ENCODE results near the gene SS18L1.

Gene SS18L1

DNA sequence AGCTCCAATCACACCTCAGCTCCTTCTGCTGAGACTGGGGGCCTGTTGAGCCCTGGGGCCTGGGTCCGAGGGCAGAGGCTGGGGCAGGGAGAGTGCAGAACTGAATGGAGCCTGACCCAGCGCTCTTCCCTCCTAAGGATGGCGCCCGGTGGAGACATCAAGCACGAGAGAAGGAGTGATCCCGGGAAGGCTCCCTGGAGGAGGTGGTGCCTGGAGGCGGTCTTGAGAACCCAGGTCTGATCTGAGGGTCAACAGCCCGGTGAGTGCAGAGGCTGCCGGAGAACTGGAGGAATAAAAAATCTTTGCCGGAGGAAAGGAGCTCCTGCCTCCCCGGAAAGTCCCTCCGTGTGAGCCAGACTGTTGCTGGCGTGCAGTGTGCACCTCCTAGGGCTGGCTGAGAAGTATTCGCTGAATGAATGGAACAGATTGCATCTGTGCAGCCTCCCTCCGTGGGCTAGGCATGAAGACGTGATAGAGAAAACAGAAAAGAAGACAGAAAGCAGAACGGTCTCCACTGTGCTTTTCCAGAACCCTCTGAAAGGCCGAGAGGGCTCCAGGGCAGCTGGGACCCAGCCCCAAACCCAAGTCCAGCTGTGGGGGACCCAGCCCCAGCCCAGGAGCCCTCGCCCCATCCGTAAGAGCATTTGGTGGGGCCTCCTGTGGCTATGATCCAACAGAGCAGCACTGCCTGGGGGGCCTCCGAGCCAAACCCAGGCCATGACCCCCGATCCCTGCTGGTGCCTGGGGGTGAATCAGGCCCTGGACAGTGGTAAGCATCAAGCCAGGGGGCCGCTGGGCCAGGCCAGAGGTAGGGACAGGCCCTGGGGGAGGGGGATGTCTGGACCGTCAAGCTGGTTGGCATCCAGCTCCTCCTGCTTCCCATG lies 83.4 kb downstream of the SS18L1 start:
- no peak overlapping the region for H3K4me3 ChIP-seq (ENCODE audit: low read length, poor library complexity, severe bottlenecking)
- no peaks in the 10 kb centered on the region for H3K79me2 ChIP-seq (ENCODE audit: insufficient read depth, low read length)
- no peaks in the 10 kb centered on the region for H3K9me3 ChIP-seq (ENCODE audit: insufficient read depth, low read depth, low read length)
- H2AFZ ChIP-seq (ENCODE audit: low read length), result no peak overlapping the region
- H3K4me1 ChIP-seq (ENCODE audit: insufficient read depth, low read length, poor library complexity, severe bottlenecking), result no peaks in the 10 kb centered on the region
- H3K9me2 ChIP-seq (replicated peaks; ENCODE audit: low read depth, low read length), result no peaks in the 10 kb centered on the region
- H3K27me3 ChIP-seq (ENCODE audit: insufficient read depth, low read length, poor library complexity, severe bottlenecking), result no peaks in the 10 kb centered on the region
- no peak overlapping the region for H3K9ac ChIP-seq (ENCODE audit: low read depth, low read length, poor library complexity, severe bottlenecking)
- no peak for TF ChIP-seq CTCF (conservative IDR thresholded peaks at IDR 0.05; ENCODE audit: low read length)
- no peak for TF ChIP-seq EZH2phosphoT487 (IDR thresholded peaks at IDR 0.05; ENCODE audit: borderline replicate concordance)
- no peaks in the 10 kb centered on the region for H4K20me1 ChIP-seq (ENCODE audit: insufficient read depth, low read length, poor library complexity, severe bottlenecking)
- H3K4me2 ChIP-seq (ENCODE audit: low read depth, low read length, poor library complexity, severe bottlenecking), result no peak overlapping the region
- no peaks in the 10 kb centered on the region for H3F3A ChIP-seq (ENCODE audit: low read depth)
- H3K36me3 ChIP-seq (ENCODE audit: insufficient read depth, low read length), result no peaks in the 10 kb centered on the region

- no peaks in the 10 kb centered on the region for H3K36me3 ChIP-seq (ENCODE audit: insufficient read depth, low read length)
- no peaks in the 10 kb centered on the region for H3K4me1 ChIP-seq (ENCODE audit: insufficient read depth, low read length, poor library complexity, severe bottlenecking)
- H3K9me3 ChIP-seq (ENCODE audit: insufficient read depth, low read depth, low read length), result no peaks in the 10 kb centered on the region
- H3K4me2 ChIP-seq (ENCODE audit: low read depth, low read length, poor library complexity, severe bottlenecking), result no peak overlapping the region
- H4K20me1 ChIP-seq (ENCODE audit: insufficient read depth, low read length, poor library complexity, severe bottlenecking), result no peaks in the 10 kb centered on the region
- H3F3A ChIP-seq (ENCODE audit: low read depth), result no peaks in the 10 kb centered on the region
- no peak overlapping the region for H3K9ac ChIP-seq (ENCODE audit: low read depth, low read length, poor library complexity, severe bottlenecking)
- H3K79me2 ChIP-seq (ENCODE audit: insufficient read depth, low read length), result no peaks in the 10 kb centered on the region
- no peaks in the 10 kb centered on the region for H3K27me3 ChIP-seq (ENCODE audit: insufficient read depth, low read length, poor library complexity, severe bottlenecking)
- no peaks in the 10 kb centered on the region for H3K9me2 ChIP-seq (replicated peaks; ENCODE audit: low read depth, low read length)
- no peak overlapping the region for H3K4me3 ChIP-seq (ENCODE audit: low read length, poor library complexity, severe bottlenecking)
- TF ChIP-seq CTCF (conservative IDR thresholded peaks at IDR 0.05; ENCODE audit: low read length) (no peak), EZH2phosphoT487 (IDR thresholded peaks at IDR 0.05; ENCODE audit: borderline replicate concordance) (no peak)
- no peak overlapping the region for H2AFZ ChIP-seq (ENCODE audit: low read length)
Observed at GRCh38 chr20:62227591-62227976, 84.0 kb downstream of the SS18L1 start.

- no peaks in the 10 kb centered on the region for H3K9me2 ChIP-seq (replicated peaks; ENCODE audit: low read depth, low read length)
- H3F3A ChIP-seq (ENCODE audit: low read depth), result no peaks in the 10 kb centered on the region
- H3K36me3 ChIP-seq (ENCODE audit: insufficient read depth, low read length), result no peaks in the 10 kb centered on the region
- H3K4me1 ChIP-seq (ENCODE audit: insufficient read depth, low read length, poor library complexity, severe bottlenecking), result no peaks in the 10 kb centered on the region
- no peaks in the 10 kb centered on the region for H3K79me2 ChIP-seq (ENCODE audit: insufficient read depth, low read length)
- H3K9ac ChIP-seq (ENCODE audit: low read depth, low read length, poor library complexity, severe bottlenecking), result no peak overlapping the region
- H3K4me3 ChIP-seq (ENCODE audit: low read length, poor library complexity, severe bottlenecking), result no peak overlapping the region
- no peak overlapping the region for H3K4me2 ChIP-seq (ENCODE audit: low read depth, low read length, poor library complexity, severe bottlenecking)
- no peaks in the 10 kb centered on the region for H3K27me3 ChIP-seq (ENCODE audit: insufficient read depth, low read length, poor library complexity, severe bottlenecking)
- no peaks in the 10 kb centered on the region for H3K9me3 ChIP-seq (ENCODE audit: insufficient read depth, low read depth, low read length)
- H4K20me1 ChIP-seq (ENCODE audit: insufficient read depth, low read length, poor library complexity, severe bottlenecking), result no peaks in the 10 kb centered on the region
- H2AFZ ChIP-seq (ENCODE audit: low read length), result no peak overlapping the region
- TF ChIP-seq CTCF (conservative IDR thresholded peaks at IDR 0.05; ENCODE audit: low read length) (no peak), EZH2phosphoT487 (IDR thresholded peaks at IDR 0.05; ENCODE audit: borderline replicate concordance) (no peak)
Observed at GRCh38 chr20:62227977-62228958, 84.7 kb downstream of the SS18L1 start.
